HepG2 (cell line): ENCODE results near the gene PLCB1. TPM values are rescaled to one million over a fixed set of nuclear protein-coding genes. Genes with fewer than 3 reads are reported as not detected.

Experiments
- AKAP8 ChIP-seq: sonication (generic); formaldehyde crosslinking; IDR thresholded peaks from 2 replicates; pipeline ENCODE4 v1.5.1; 2020; ENCODE audit warnings: mild to moderate bottlenecking, missing genetic modification reagents
- BCL3 ChIP-seq: sonication (generic); formaldehyde crosslinking; IDR thresholded peaks from 2 replicates; pipeline ENCODE4 v1.5.1; 2020; ENCODE audit warnings: mild to moderate bottlenecking, missing genetic modification reagents, moderate library complexity
- BCL6 ChIP-seq: IDR thresholded peaks from 2 replicates; pipeline ENCODE4 v1.6.1; 2016; ENCODE audit warnings: missing genetic modification reagents, missing compliant biosample characterization
- CBX5 ChIP-seq: sonication (generic); formaldehyde crosslinking; IDR thresholded peaks from 2 replicates; pipeline ENCODE4 v1.4.0; 2020; ENCODE audit warnings: missing genetic modification reagents, borderline replicate concordance
- CCDC6 ChIP-seq: sonication (generic); formaldehyde crosslinking; IDR thresholded peaks from 2 replicates; pipeline ENCODE4 v1.8.1; 2022; ENCODE audit warnings: mild to moderate bottlenecking, missing genetic modification reagents, moderate library complexity
- DNMT3B ChIP-seq: conservative IDR thresholded peaks from 2 replicates; pipeline ENCODE4 v1.6.1; 2016; ENCODE audit warnings: missing biosample characterization, control low read depth
- EZH2 ChIP-seq: conservative IDR thresholded peaks from 2 replicates; pipeline ENCODE4 v1.6.1; 2012; ENCODE audit warnings: mild to moderate bottlenecking, low read depth, low read length, moderate library complexity
- GATAD1 ChIP-seq: IDR thresholded peaks from 2 replicates; pipeline ENCODE4 v1.6.1; 2016; ENCODE audit warnings: missing genetic modification reagents, missing compliant biosample characterization
- ISX ChIP-seq: sonication (generic); formaldehyde crosslinking; conservative IDR thresholded peaks from 2 replicates; pipeline ENCODE4 v1.5.0; 2020; ENCODE audit warnings: missing genetic modification reagents
- PAWR ChIP-seq: sonication (generic); formaldehyde crosslinking; IDR thresholded peaks from 2 replicates; pipeline ENCODE4 v1.4.0; 2020; ENCODE audit warnings: missing genetic modification reagents, mild to moderate bottlenecking, borderline replicate concordance
- POGK ChIP-seq: sonication (generic); formaldehyde crosslinking; conservative IDR thresholded peaks from 2 replicates; pipeline ENCODE4 v1.8.0; 2022; ENCODE audit warnings: mild to moderate bottlenecking, moderate library complexity, missing genetic modification reagents
- RAD21 ChIP-seq: fragments of 450-650 bp; formaldehyde crosslinking; IDR thresholded peaks from 2 replicates; pipeline ENCODE4 v1.5.0; 2020; ENCODE audit warnings: mild to moderate bottlenecking
- RBFOX2 ChIP-seq: fragments of 200-400 bp; formaldehyde crosslinking; IDR thresholded peaks from 2 replicates; pipeline ENCODE4 v1.6.1; 2017; ENCODE audit warnings: low read depth, mild to moderate bottlenecking, low read length
- SMARCE1 ChIP-seq: fragments of 450-650 bp; IDR thresholded peaks from 2 replicates; pipeline ENCODE4 v1.6.1; 2017; ENCODE audit warnings: borderline replicate concordance
- SOX5 ChIP-seq: IDR thresholded peaks from 2 replicates; pipeline ENCODE4 v1.6.1; 2016; ENCODE audit warnings: borderline replicate concordance
- TRIM22 ChIP-seq: fragments of 450-650 bp; IDR thresholded peaks from 2 replicates; pipeline ENCODE4 v1.6.1; 2017
- ZC3H4 ChIP-seq: sonication (generic); formaldehyde crosslinking; IDR thresholded peaks from 2 replicates; pipeline ENCODE4 v1.4.0; 2020; ENCODE audit warnings: missing genetic modification reagents, borderline replicate concordance
- ZFP36L1 ChIP-seq: sonication (generic); formaldehyde crosslinking; IDR thresholded peaks from 2 replicates; pipeline ENCODE4 v1.8.0; 2022; ENCODE audit warnings: mild to moderate bottlenecking, missing genetic modification reagents, moderate library complexity
- ZNF530 ChIP-seq: sonication (generic); formaldehyde crosslinking; IDR thresholded peaks from 2 replicates; pipeline ENCODE4 v1.5.0; 2020; ENCODE audit warnings: low read depth, mild to moderate bottlenecking, missing genetic modification reagents
- ZNF564 ChIP-seq: sonication (generic); formaldehyde crosslinking; IDR thresholded peaks from 2 replicates; pipeline ENCODE4 v1.8.1; 2023; ENCODE audit warnings: mild to moderate bottlenecking, missing genetic modification reagents
- ZNF713 ChIP-seq: sonication (generic); formaldehyde crosslinking; IDR thresholded peaks from 2 replicates; pipeline ENCODE4 v1.4.0; 2020; ENCODE audit warnings: mild to moderate bottlenecking, missing genetic modification reagents
- ZNF720 ChIP-seq: sonication (generic); formaldehyde crosslinking; IDR thresholded peaks from 2 replicates; pipeline ENCODE4 v1.4.0; 2020; ENCODE audit warnings: missing genetic modification reagents
- polyA plus RNA-seq, 8 experiments: library from polyadenylated mRNA; depleted of rRNA in 3 of 8; stranded (reverse) in 7 of 8; unstranded in 1 of 8; fragments of >200 nt; fragmentation: Illumina TruSeq in 4 of 8; extraction: Trizol in 4 of 8; gene quantifications; 2 replicates each; pipeline versions ENCODE4 v1.2.1 to v1.2.3, GENCODE V29; 2011 to 2016; ENCODE audit warnings: low read depth in 4 of 8, missing spikeins in 1 of 8, mixed read lengths in 1 of 8; ENCODE audit not compliant: insufficient read depth in 1 of 8
- total RNA-seq, 5 experiments: library from RNA; depleted of rRNA; stranded (reverse); fragments of >200 nt; fragmentation: Illumina TruSeq; extraction: Trizol; gene quantifications; 2 replicates each; pipeline ENCODE4 v1.2.3, GENCODE V29; 2016; ENCODE audit warnings: low read depth in 1 of 5
- TF ChIP-seq, protein P1 (sequence below): sonication (generic); formaldehyde crosslinking; IDR thresholded peaks from 2 replicates; pipeline ENCODE4 v1.8.0; 2022; ENCODE audit warnings: mild to moderate bottlenecking, missing genetic modification reagents

PLCB1 gene
- total and polyA plus RNA-seq, 2 of the 13 experiments (the other 11 are each of a cell fraction or from before 2014, with no cell fraction given), result 42.4 to 55.9 TPM

DNA sequence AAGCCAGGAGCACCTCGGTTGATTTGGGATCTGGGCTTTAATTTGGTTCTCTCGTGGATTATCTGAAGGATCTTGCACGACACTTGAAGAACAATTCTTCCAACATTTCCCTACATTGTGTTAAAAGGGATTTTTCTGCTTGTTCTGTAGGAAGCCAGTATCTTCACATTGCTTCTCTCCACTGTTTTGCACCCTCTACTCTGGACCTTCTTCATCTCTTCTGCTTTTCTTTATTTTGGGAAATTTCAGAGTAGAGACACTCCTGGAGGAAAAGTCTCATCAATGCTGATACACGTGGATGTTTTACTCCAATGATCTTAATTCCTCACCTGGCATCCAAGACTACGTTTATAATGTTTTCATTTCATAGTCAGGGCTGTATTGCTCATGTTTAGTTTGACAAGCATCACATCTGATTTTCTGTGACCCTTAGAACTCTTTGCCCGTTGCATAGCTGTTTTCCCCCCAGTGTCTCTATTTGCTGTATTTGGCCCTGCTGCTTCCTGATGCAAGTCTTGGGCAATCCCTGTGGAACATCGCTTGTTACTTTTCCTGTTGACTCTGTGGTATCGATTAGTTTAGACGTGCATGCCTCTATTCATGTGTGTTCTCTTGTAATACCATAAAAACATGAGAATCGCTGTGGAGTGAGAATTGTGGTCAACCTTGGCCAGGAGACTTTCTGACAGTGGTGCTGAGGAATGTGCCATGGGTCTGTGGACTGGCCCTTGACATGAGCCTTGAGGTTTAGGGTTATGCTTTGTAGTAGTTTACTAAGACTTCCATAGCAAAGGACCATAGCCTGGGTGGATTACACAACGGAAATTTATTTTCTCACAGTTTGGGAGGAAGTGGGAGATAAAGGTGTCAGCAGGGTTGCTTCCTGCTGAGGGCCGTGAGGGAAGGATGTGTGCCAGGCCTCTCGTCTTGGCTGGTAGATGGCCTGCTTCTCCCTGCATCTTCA is 12.5 kb downstream of the PLCB1 start (continued):
- TF ChIP-seq, protein P1, sequence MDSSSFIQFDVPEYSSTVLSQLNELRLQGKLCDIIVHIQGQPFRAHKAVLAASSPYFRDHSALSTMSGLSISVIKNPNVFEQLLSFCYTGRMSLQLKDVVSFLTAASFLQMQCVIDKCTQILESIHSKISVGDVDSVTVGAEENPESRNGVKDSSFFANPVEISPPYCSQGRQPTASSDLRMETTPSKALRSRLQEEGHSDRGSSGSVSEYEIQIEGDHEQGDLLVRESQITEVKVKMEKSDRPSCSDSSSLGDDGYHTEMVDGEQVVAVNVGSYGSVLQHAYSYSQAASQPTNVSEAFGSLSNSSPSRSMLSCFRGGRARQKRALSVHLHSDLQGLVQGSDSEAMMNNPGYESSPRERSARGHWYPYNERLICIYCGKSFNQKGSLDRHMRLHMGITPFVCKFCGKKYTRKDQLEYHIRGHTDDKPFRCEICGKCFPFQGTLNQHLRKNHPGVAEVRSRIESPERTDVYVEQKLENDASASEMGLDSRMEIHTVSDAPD (CRISPR knock-in tag), result peak; percentile 95
- peak; percentile 98; the same call in 1 of the 2 replicates for TF ChIP-seq DNMT3B
- peak; percentile 87 for TF ChIP-seq GATAD1 (CRISPR knock-in tag)
- TF ChIP-seq ZNF720 (CRISPR knock-in tag), result 0 out of 2 replicates have a peak, but pooled peaks have one; percentile 89
- peak; percentile 97 for TF ChIP-seq POGK (CRISPR knock-in tag)
- TF ChIP-seq SMARCE1, result peak; percentile 87; the same call in 1 of the 2 replicates
- TF ChIP-seq RBFOX2, result no peak
- peak; percentile 96 for TF ChIP-seq BCL6 (CRISPR knock-in tag)
- peak; percentile 93; the same call in 1 of the 2 replicates for TF ChIP-seq ZNF713
- no peak for TF ChIP-seq ZNF530 (CRISPR knock-in tag)
- TF ChIP-seq TRIM22, result no peak
- TF ChIP-seq SOX5 (CRISPR knock-in tag), result peak; percentile 99
- no peak for TF ChIP-seq PAWR (CRISPR knock-in tag)
- TF ChIP-seq ISX, result no peak
- peak; percentile 76; the same call in 1 of the 2 replicates for TF ChIP-seq ZNF564
- no peak; the same call in 1 of the 2 replicates for TF ChIP-seq BCL3
- no peak for TF ChIP-seq EZH2
- TF ChIP-seq ZFP36L1 (CRISPR knock-in tag), result peak; percentile 97
- peak; percentile 98; the same call in 1 of the 2 replicates for TF ChIP-seq CCDC6
- peak; percentile 46 for TF ChIP-seq RAD21 (CRISPR knock-in tag)
- TF ChIP-seq CBX5 (CRISPR knock-in tag), result peak; percentile 100
- peak; percentile 60; the same call in 1 of the 2 replicates for TF ChIP-seq ZC3H4 (CRISPR knock-in tag)
- TF ChIP-seq AKAP8 (CRISPR knock-in tag), result no peak; the same call in 1 of the 2 replicates
